Dendritic cell treated with granulocyte-macrophage colony-stimulating factor and Interleukin-4, amounts not matched to agents 40 ng/mL and 50 ng/mL, for 4 days (primary cell): ENCODE results near the gene FBXO8.
"Not testable (repeated sequence)": the region's sequence is repeated elsewhere in the genome, so short reads cannot be mapped to it uniquely, and the experiment has no call there.

Source experiments
- H3K27ac Mint-ChIP-seq: one replicate; pipeline ENCODE4 v1.8.0; 2022; ENCODE audit warnings: mild to moderate bottlenecking, mixed read lengths
- H3K27me3 Mint-ChIP-seq: one replicate; pipeline ENCODE4 v1.8.0; 2022; ENCODE audit warnings: mild to moderate bottlenecking, mixed read lengths
- H3K36me3 Mint-ChIP-seq: one replicate; pipeline ENCODE4 v1.8.0; 2022; ENCODE audit warnings: low read depth, mixed read lengths
- H3K4me1 Mint-ChIP-seq: one replicate; pipeline ENCODE4 v1.8.0; 2022; ENCODE audit warnings: low read depth, mixed read lengths
- H3K4me3 Mint-ChIP-seq: one replicate; pipeline ENCODE4 v1.8.0; 2022; ENCODE audit warnings: mild to moderate bottlenecking, moderate library complexity, mixed read lengths
- H3K9me3 Mint-ChIP-seq: one replicate; pipeline ENCODE4 v1.8.0; 2022; ENCODE audit warnings: mixed read lengths
- intact Hi-C: fragments of 100-400 bp; cut with micrococcal nuclease; formaldehyde crosslinking; loops from one replicate; pipeline ENCODE4 v1.15.0; 2022

The FBXO8 gene

GRCh38 chr4:174277433-174277832, 6.0 kb downstream of the FBXO8 start:
- Mint-ChIP-seq H3K4me3 (no peak overlapping the region), H3K9me3 (no peaks in the 10 kb centered on the region), H3K4me1 (peaks cover 37% of the 10 kb centered on the region), H3K36me3 (peaks cover 16% of the 10 kb centered on the region), H3K27me3 (no peaks in the 10 kb centered on the region), H3K27ac (no peak overlapping the region)
- intact Hi-C loops = no loop called here

GRCh38 chr4:174275101-174275500, 8.4 kb downstream of the FBXO8 start:
- Mint-ChIP-seq H3K4me1 (peaks cover 33% of the 10 kb centered on the region), H3K36me3 (peaks cover 10% of the 10 kb centered on the region), H3K27me3 (no peaks in the 10 kb centered on the region), H3K9me3 (no peaks in the 10 kb centered on the region), H3K27ac (no peak overlapping the region), H3K4me3 (no peak overlapping the region)
- intact Hi-C loops = no loop called here

GRCh38 chr4:174274436-174274835, 9.0 kb downstream of the FBXO8 start:
- no peaks in the 10 kb centered on the region for H3K9me3 Mint-ChIP-seq
- no peaks in the 10 kb centered on the region for H3K27me3 Mint-ChIP-seq
- no peak overlapping the region for H3K27ac Mint-ChIP-seq
- no peak overlapping the region for H3K4me3 Mint-ChIP-seq
- intact Hi-C loops = no loop called here
- peaks cover 26% of the 10 kb centered on the region for H3K4me1 Mint-ChIP-seq
- H3K36me3 Mint-ChIP-seq = peaks cover 3% of the 10 kb centered on the region

GRCh38 chr4:174273930-174274329, 9.5 kb downstream of the FBXO8 start:
- H3K27me3 Mint-ChIP-seq = no peaks in the 10 kb centered on the region
- no peak overlapping the region for H3K4me3 Mint-ChIP-seq
- peaks cover 21% of the 10 kb centered on the region for H3K4me1 Mint-ChIP-seq
- no peaks in the 10 kb centered on the region for H3K36me3 Mint-ChIP-seq
- no peak overlapping the region for H3K27ac Mint-ChIP-seq
- H3K9me3 Mint-ChIP-seq = no peaks in the 10 kb centered on the region
- intact Hi-C loops = no loop called here

GRCh38 chr4:174266416-174266815, 17.1 kb downstream of the FBXO8 start:
- H3K9me3 Mint-ChIP-seq = no peaks in the 10 kb centered on the region
- no peak overlapping the region for H3K4me3 Mint-ChIP-seq
- peaks cover 13% of the 10 kb centered on the region for H3K36me3 Mint-ChIP-seq
- intact Hi-C loops = loop anchor here (2.0 kb wide), 1 partner anchor 16 kb away; the partner anchor contains the start of genes CEP44 and FBXO8
- H3K27ac Mint-ChIP-seq = peak overlapping the region; percentile 66
- no peaks in the 10 kb centered on the region for H3K27me3 Mint-ChIP-seq
- peaks cover 7% of the 10 kb centered on the region for H3K4me1 Mint-ChIP-seq

GRCh38 chr4:174265916-174266315, 17.6 kb downstream of the FBXO8 start:
- peaks cover 13% of the 10 kb centered on the region for H3K36me3 Mint-ChIP-seq
- H3K27ac Mint-ChIP-seq = peak overlapping the region; percentile 66
- H3K4me3 Mint-ChIP-seq = no peak overlapping the region
- no peaks in the 10 kb centered on the region for H3K27me3 Mint-ChIP-seq
- intact Hi-C loops = loop anchor here (2.0 kb wide), 1 partner anchor 17 kb away; the partner anchor contains the start of genes CEP44 and FBXO8
- H3K9me3 Mint-ChIP-seq = no peaks in the 10 kb centered on the region
- peaks cover 2% of the 10 kb centered on the region for H3K4me1 Mint-ChIP-seq

- intact Hi-C loops = no loop called here
- H3K4me3 Mint-ChIP-seq = no peak overlapping the region
- H3K27me3 Mint-ChIP-seq = no peaks in the 10 kb centered on the region
- no peak overlapping the region for H3K27ac Mint-ChIP-seq
- H3K36me3 Mint-ChIP-seq = peaks cover 15% of the 10 kb centered on the region
- no peaks in the 10 kb centered on the region for H3K4me1 Mint-ChIP-seq
- H3K9me3 Mint-ChIP-seq = no peaks in the 10 kb centered on the region
These were observed 20.1 kb downstream of the FBXO8 start for GRCh38 chr4:174263445-174263736.

- Mint-ChIP-seq H3K4me1 (no peaks in the 10 kb centered on the region), H3K9me3 (no peaks in the 10 kb centered on the region), H3K36me3 (peaks cover 13% of the 10 kb centered on the region), H3K27me3 (no peaks in the 10 kb centered on the region), H3K4me3 (no peak overlapping the region), H3K27ac (no peak overlapping the region)
- intact Hi-C loops = no loop called here
These were observed 20.6 kb downstream of the FBXO8 start for GRCh38 chr4:174262624-174263444.

GRCh38 chr4:174261432-174261831, 22.0 kb downstream of the FBXO8 start:
- H3K27ac Mint-ChIP-seq, H3K4me3 Mint-ChIP-seq, H3K9me3 Mint-ChIP-seq, intact Hi-C loops, H3K4me1 Mint-ChIP-seq, H3K27me3 Mint-ChIP-seq: not testable (repeated sequence)
- H3K36me3 Mint-ChIP-seq = peaks cover 17% of the 10 kb centered on the region

- H3K4me1 Mint-ChIP-seq = no peaks in the 10 kb centered on the region
- no peaks in the 10 kb centered on the region for H3K9me3 Mint-ChIP-seq
- peaks cover 17% of the 10 kb centered on the region for H3K36me3 Mint-ChIP-seq
- no peak overlapping the region for H3K27ac Mint-ChIP-seq
- no peak overlapping the region for H3K4me3 Mint-ChIP-seq
- no peaks in the 10 kb centered on the region for H3K27me3 Mint-ChIP-seq
- intact Hi-C loops = no loop called here
These were observed 23.4 kb downstream of the FBXO8 start for GRCh38 chr4:174260099-174260498.

- no peak overlapping the region for H3K4me3 Mint-ChIP-seq
- intact Hi-C loops = no loop called here
- H3K27me3 Mint-ChIP-seq = no peaks in the 10 kb centered on the region
- H3K36me3 Mint-ChIP-seq = peaks cover 17% of the 10 kb centered on the region
- H3K4me1 Mint-ChIP-seq = no peaks in the 10 kb centered on the region
- H3K27ac Mint-ChIP-seq = no peak overlapping the region
- no peaks in the 10 kb centered on the region for H3K9me3 Mint-ChIP-seq
These were observed 23.9 kb downstream of the FBXO8 start for GRCh38 chr4:174259580-174259979.

GRCh38 chr4:174256277-174256713, 27.2 kb downstream of the FBXO8 start:
- Mint-ChIP-seq H3K27me3 (no peaks in the 10 kb centered on the region), H3K36me3 (peaks cover 12% of the 10 kb centered on the region), H3K4me3 (no peak overlapping the region), H3K4me1 (no peaks in the 10 kb centered on the region), H3K27ac (no peak overlapping the region), H3K9me3 (no peaks in the 10 kb centered on the region)
- intact Hi-C loops = no loop called here

GRCh38 chr4:174255786-174256185, 27.7 kb downstream of the FBXO8 start:
- H3K9me3 Mint-ChIP-seq = no peaks in the 10 kb centered on the region
- H3K4me1 Mint-ChIP-seq = no peaks in the 10 kb centered on the region
- H3K27me3 Mint-ChIP-seq = no peaks in the 10 kb centered on the region
- intact Hi-C loops = no loop called here
- no peak overlapping the region for H3K27ac Mint-ChIP-seq
- H3K36me3 Mint-ChIP-seq = peaks cover 12% of the 10 kb centered on the region
- no peak overlapping the region for H3K4me3 Mint-ChIP-seq

- Mint-ChIP-seq H3K4me1 (no peaks in the 10 kb centered on the region), H3K27me3 (no peaks in the 10 kb centered on the region), H3K9me3 (no peaks in the 10 kb centered on the region), H3K36me3 (peaks cover 16% of the 10 kb centered on the region), H3K4me3 (no peak overlapping the region), H3K27ac (no peak overlapping the region)
- intact Hi-C loops = no loop called here
These were observed 28.1 kb downstream of the FBXO8 start for GRCh38 chr4:174255374-174255773.

GRCh38 chr4:174254613-174255012, 28.9 kb downstream of the FBXO8 start:
- Mint-ChIP-seq H3K27me3 (no peaks in the 10 kb centered on the region), H3K27ac (no peak overlapping the region), H3K9me3 (no peaks in the 10 kb centered on the region), H3K4me1 (no peaks in the 10 kb centered on the region), H3K4me3 (no peak overlapping the region), H3K36me3 (peaks cover 21% of the 10 kb centered on the region)
- intact Hi-C loops = no loop called here
